Activated gamma-delta T cell treated with Interleukin-2 at 50 U/mL for 16 hours (primary cell): ENCODE data around the gene GBX1.

Source experiments
- DNase-seq: peaks from one replicate; pipeline ENCODE4 v3.0.0-alpha.2; 2020

Gene GBX1

DNA sequence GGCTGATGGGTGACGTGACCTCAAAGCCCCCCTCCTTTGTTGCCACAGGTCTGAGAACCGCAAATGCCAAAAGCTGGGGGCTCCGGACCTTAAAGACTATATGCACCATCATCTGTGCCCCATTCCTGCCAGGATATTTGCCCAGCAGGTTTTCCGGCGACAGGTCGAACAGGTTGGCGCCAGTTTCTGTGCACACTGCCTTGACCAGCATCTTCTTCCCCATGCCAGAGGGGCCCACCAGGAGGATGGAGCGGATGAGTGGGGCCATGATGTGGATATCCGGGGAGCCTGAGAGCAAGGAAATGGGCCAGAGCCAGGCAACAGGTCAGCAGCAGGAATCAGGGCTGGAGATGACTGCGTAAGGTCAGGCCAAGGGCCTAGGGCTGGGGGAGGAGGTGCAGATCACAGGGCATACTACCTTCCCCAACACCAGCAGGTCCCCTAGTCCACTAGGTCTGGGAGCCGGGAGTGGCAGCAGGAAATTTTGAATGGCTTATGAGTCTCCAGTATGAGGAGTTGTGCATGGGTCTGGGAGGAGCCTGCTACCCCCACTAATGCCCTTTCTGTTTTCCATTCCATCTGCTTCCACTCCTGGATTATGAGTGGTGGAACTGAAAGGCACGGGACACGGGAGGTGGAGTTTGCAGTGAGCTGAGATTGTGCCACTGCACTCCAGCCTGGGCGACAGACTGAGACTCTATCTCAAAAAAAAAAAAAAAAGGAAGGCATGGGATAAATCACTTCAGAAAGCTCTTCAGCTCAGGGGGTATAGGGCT, 25.9 kb upstream of the GBX1 start:
- DNase-seq = no peak

DNA sequence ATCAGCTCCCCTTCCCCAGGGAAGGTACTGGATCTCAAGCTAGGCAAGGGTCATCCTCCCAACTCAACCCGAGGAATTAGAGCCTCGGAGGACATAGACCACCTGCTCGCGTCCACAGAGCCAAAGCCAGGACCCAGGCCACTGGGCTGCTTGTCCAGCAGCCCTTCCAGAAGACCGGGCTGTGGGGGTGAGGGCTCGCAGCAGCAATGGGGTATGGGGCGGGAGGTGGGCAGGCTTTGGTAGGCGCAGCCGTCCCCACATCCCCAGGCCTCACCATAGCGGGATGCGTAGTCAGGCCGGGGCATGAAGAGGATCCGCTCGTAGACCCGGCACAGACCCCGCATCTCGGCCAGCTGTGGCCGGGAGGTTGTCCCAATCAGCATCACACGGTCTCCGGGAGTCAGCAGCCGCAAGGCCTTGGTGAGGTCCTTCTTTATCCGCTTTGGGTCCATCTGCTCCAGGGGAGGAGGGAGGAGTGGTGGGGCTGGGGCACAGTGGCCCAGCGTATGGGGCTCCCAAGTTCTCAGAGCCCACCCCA, 24.6 kb upstream of the GBX1 start:
- no peak for DNase-seq

DNA sequence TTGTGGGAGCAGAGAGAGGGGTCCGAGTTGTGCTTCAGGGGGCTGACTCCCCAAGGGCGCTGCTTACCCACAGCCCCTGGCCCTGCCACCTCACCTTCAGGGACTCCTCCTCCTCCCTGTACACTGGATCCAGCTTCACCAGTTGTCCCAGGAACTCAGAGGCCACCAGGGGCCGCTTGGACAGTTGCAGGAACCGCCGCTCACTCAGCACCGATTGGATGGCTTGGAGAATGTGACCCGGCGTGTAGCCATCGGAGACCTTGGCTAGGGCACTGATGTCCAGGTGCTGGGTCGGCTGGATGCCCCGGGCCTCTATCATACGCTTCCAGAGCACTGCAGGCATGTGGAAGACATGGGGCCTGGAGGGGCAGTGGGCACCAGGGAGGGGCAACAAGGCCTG, 24.1 kb upstream of the GBX1 start:
- DNase-seq = no peak

DNA sequence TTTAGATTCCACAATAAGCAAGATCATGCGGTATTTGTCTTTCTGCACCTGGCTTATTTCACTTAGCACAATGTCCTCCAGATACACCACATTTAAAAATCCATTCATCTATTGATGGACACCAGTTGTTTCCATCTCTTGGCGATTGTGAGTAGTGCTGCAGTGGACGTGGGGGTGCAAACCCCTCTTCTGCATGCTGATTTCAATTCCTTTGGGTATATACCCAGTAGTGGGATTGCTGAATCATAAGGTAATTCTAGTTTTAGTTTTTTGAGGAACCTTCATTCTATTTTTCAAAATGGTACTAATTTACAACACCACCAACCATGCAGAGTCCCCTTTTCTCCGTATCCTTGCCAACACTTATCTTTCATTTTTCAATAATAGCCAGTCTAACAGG, 21.5 kb upstream of the GBX1 start:
- DNase-seq = no peak

DNA sequence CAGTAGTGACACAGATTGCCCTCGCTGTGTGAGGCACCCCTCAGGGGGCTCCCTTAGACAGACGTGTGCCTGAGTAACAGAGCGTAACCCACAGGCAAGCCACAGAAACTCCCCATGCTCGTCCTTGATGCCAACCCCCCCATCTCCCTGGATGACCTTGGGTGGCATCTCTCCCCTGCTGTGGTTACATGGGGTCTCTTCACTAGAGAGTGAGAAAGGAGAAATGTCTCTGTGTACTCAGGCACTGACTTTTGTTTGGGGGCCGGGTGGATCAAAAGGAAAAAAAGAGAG, 20.7 kb upstream of the GBX1 start:
- DNase-seq = no peak

DNA sequence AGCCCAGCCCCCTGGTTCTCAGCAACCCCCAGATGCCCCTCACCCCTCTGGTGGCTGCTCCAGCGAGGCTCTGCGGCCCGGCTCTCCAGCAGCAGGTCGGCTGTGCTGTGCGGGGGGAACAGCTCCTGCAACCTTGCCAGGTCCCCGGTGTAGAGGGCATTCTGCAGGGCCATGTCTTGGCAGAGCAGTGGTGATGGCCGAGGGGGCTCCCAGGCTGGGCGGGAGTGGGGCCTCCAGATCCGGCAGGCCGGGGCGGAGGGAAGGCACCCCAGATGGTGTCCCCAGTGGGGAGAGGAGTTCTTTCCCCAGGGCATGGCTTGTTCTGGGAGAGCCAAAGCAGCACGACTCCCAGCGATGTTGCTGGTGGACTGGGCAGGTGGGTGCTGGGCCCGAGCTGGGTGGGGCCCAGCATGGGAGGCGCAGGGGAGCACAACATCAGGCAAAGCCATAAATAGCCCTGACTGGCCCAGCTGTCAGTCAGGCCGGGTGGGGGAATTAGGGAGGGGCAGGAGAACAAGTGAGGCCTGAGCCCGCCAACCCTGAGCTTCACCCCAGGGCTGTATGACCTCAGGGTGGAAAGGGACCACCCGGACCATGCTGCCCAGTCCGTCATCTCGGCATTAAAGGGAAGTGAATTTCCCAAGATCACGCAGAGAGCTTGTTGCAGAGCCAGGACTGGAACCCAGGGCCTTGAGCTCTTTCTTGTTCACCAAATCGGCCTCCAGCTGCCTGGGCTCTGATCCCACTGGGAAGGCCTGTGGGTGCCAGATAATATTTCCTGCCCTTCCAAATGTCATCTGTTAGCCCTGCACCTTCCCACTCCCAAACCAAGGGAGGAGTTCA, 20.1 kb upstream of the GBX1 start:
- no peak for DNase-seq

DNA sequence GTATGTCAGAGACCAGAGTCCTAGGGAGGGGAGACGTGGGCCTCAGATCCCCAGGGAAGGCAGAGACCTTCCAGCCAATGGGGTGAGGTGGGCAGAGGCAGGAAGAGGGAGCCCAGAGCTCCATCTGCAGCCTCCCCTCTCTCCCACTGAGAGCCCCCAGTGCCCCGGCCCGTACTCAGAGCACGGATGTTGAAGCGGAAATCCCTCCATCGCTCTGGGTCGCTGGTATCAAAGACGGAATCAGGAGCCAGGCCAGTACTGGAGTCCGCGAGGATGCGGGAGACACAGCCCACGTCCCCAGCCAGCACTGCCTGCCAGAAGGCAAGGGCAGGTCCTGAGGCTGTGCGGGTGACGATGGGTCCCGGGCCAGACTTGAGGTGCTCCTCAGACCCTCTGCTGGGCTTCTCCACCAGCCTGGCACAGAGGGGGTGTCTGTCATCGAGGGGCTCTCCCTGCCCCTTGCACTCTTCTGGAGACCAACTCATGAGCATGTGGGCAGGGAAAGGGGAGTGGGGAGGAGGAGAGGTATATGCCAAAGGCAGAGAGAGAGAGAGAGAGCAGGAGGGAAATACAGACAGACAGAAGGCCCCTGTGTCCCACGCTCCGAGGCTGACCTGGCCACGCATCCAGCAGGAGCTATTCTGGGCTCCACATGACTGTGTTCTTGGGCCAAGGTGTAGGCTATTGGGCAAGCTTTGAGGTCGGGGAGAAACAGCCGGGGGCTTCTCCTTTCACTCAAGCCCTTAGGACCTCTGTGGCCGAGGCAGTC, 19.3 kb upstream of the GBX1 start, which contains the start of gene ASB10:
Gene ASB10 (minus strand): TSS at position 611 of the 769 bp plus-strand sequence. CDS start 120 bp downstream, at position 491.
- no peak for DNase-seq

DNA sequence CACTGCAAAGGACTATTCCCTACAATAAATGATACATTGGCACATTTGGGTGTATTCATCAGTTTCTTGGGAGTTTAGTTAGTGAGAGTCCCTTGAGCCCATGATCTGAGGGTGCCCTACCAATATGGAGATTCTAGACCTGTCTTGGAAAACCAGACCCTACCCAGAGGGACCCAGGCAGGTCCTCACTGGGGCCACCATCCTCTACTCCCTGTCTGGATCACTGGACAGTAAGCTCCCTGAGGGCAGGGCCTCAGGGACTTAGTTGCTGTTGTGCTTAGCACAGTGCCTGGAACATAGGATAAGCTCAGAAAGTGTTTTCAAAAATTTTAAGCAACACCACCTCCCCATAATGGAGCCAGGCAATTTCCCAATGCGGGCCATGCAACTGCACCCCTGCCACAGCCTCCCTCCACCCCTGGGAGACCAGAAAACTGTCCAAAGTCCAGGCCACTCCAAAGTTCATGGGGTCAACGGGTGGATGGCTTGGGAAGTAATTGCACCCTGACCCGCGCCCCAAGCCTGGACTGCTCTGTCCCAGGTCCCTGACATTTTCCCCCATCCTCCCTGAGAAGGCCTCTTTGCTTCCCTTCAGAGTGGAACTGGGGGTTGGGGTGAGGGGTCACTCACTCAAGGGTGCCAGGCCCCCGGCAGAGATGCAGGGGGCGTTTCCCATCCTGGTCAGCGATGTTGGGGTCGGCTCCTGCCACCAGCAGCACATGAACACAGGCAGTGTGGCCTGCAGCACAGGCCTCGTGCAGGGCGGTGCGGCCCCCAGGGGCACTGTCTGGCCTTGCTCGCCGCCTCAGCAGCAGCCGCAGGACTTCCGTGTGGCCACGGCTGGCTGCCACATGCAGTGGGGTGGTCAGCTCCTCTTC, 18.5 kb upstream of the GBX1 start:
- DNase-seq = no peak

DNA sequence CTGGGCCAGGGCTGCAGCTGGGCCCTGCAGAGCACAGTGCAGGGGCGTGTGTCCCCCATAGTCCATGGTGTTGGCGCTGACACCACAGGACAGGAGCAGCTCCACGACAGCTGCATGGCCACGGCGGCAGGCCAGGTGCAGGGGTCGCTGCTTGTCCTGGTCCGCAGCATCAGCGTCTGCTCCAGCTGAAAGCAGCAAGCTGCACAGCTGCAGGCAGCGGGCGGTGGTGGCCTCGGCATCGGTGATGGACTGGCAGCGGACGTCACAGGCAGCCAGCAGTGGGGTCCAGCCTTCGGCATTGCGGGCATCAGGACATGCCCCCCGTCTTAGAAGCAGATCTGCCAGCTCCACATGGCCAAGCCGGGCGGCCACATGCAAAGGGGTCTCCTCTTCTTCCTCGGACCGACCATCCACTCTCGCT, 13.5 kb upstream of the GBX1 start:
- no peak for DNase-seq

DNA sequence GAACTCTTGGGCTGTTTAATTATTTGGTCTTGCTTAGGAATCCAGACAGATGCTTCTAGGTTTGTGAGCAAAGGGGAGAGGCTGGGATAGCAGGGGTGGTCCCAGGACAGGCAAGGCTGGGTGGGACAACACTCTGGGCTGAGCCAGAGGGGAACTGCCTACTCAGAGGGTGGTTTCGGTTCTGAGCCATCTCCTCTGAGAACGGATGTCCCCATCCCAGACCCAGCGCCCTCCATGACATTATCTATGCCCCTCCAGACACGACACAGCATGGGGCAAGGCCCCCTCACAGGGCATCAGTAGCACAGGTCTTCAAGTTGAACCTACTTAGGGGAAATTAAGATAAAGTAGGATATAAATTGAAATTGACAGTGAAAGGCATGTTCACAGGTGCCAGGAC, 12.5 kb upstream of the GBX1 start:
- no peak for DNase-seq

DNA sequence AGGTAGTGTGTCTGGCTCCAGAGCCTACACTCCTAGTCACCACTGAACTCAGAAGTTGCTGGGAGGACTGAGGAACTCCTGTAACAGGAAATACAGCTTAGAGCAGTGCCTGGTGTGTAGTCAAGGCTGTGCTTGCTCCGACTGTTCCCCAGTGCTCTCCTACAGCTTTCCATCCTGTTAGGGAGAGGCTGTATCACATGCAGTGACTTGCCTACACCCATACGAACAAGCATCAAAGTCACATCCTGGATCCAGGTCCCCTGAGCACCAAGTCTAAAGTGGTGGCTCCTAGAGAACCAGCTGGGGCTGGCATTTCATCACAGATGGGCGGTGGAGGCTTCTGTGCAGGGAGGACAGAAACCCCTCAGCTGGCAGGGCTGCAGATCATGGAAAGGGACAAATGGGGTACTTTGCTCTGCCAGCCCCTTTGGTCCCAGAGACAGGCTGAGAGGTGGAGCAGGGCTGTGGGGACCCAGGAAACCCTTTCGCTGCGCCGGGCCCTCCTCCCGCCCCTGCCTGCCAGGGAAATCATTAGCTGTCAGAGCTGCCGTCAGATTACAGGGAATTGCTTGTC, 11.9 kb upstream of the GBX1 start:
- no peak for DNase-seq

DNA sequence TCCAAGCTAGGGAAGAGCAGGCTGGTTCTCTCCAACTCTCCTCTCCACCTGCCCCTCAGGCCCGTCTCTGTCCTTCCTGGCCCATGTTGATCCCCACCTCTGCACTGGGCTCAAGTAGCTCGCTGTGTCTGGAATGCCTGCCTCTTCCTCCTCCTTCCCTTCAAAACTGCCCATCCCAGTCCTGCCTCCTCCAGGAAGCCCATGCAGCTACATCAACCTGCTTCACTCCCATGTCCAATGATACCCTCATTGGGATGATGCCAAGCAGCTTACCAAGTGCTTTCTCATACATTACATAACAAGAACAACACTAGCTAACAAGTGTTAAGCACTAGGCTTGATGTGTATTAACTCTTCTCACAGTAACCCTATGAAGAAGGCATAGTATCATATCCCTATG, 11.3 kb upstream of the GBX1 start:
- no peak for DNase-seq

DNA sequence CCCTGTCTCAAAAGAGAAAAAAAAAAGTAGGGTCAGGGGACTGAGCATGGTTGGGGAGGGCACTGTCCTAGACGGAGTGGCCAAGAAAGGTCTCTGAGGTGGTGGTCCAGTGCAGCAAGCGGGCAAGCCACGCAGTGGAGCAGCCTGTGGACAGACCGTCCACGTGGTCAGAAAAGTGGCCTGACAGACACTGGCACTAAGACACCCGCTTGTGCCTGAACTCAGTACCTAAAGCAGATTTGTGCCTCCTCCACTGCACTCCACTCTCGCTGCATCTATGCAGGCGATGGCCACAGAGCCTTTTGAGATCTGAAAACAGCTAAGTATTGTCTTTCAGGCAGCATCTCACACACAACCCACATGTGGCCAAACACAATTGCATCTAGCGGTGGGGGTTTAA, 10.7 kb upstream of the GBX1 start:
- no peak for DNase-seq

DNA sequence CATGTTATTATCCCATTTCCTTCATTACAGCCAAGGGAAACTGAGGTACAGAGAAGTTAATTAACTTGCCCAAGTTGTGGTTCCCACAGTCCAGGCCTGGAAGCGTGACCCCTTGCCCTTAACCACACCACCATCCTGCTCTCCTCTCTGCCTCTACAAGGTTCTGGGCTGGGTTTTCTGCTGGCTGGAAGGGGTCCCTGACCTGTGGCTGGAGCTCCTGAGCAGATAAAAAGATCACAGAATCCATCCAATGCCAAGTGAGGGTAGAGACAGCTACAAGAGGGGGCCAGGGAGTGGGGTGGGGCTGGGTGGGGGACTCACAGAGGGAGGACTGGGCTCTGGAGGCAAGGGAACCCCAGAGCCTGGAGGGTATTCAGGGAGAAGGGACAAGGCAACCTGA, 9.8 kb upstream of the GBX1 start:
- no peak for DNase-seq

DNA sequence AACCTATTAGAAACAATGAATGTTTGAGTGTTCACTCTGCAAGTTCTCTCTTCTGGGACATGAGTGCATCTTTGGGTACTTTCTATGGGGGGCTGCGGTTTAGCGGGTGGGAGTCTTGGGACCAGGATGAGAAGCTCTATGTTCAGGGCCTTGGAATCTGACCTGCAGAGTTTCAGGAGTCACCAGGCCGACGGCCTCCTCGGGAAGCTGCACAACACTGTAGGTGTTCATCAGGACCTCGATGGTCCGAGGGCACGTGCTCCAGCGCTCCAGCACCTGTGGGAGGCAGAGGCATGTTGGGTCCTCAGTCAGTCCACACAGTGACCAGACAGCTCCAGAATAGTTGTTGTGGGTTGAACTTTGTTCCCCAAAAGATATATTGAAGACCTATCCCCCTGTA, 8.9 kb upstream of the GBX1 start:
- DNase-seq = no peak

DNA sequence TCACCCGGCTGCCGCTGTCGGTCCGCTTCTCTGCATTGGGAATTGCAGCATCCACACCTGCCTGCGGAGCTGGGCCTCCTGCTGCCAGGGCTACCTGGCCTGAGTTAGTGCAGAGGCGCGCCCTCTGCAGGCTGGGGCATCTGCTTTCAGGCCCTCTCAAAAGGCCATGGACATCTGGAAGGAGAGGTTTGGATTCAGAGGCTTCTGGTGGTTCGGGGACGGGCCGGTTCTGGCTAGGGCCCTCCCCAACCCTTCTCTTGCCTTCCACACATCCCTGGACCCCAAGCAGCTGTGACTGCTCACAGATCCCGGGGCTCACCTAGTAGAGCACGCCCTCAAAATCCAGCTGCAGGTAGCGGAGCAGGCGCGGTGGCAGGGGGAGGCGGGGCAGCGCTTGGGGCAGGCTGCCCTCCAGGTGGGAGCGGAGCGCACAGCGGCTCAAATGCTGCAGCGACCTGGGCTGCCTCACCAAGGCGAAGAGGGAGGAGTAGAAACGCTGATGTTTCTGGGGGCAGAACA, 8.4 kb upstream of the GBX1 start:
- no peak for DNase-seq

DNA sequence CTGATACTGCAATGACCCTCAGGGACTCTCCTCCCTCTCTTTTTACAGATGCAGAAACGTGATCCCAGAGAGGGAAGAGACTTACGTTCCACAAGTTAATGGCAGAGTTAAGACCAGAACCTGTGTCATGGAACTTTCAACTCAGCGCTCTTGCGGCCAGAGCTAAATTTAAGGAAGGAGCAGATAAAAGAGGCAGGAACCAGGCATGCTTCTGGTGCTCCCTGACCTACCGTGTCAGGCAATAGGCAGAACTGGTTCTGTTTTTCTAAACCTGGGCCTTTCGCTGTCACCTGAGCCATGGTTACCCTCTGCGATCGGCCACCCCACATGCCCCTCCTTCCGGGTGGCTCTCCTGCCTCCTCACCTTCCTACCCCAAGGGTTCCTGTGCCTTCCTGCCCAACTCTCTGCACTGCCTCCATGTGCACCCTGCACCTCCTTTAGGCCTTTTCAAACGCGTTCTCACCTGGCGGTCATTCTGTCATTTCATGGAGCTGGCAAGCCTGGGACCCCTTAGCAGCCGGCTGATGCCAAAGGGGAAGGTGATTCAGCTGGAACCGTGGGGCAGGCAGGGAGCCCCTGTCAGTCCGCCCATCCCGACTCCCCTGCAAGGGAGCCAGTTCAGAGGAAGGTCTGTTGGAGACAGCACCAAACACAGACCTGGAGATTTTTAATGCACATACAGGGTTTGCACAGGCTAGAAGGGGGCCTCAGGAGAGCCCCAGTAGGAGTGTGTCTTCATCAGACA, 7.7 kb upstream of the GBX1 start:
- no peak for DNase-seq

DNA sequence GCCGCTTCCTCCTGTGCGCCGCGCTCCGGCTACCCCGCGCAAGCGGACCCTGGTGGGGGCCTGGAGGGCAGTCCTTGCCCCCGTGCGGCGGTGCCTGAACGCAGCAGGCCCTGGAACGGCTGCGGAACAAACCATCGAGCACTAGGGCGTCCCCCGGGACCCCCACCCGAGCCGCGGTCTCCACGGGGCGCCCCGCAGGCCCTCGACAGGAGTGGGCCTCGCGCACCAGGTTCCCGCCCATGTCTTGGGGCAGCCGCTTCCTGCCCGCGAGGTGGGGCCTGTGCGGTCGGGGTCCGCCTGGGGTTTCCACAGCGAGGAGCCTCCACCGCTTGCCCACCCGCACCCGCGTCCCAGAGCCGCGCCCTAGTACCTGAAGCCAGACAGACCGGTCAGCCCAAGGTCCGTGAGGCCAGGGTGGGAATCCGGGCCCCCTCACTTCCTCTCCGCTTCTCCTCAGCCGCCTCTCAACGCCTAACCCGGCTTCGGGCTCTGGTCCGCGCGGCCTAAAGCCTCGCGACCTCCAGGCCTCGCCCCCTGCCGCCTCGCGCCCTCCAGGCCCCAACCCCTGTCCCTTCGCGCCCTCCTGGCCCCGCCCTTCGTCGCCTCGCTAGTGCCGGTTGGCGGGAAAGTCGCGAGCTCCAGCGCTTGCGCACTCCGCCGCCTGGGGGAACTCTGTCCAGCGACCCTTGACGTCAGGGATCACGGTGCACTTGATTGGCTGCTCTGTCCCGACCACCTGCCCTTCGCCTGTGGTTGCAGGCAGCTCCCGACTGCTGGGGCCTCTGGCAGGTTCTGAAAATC, 7.0 kb upstream of the GBX1 start:
- no peak for DNase-seq

DNA sequence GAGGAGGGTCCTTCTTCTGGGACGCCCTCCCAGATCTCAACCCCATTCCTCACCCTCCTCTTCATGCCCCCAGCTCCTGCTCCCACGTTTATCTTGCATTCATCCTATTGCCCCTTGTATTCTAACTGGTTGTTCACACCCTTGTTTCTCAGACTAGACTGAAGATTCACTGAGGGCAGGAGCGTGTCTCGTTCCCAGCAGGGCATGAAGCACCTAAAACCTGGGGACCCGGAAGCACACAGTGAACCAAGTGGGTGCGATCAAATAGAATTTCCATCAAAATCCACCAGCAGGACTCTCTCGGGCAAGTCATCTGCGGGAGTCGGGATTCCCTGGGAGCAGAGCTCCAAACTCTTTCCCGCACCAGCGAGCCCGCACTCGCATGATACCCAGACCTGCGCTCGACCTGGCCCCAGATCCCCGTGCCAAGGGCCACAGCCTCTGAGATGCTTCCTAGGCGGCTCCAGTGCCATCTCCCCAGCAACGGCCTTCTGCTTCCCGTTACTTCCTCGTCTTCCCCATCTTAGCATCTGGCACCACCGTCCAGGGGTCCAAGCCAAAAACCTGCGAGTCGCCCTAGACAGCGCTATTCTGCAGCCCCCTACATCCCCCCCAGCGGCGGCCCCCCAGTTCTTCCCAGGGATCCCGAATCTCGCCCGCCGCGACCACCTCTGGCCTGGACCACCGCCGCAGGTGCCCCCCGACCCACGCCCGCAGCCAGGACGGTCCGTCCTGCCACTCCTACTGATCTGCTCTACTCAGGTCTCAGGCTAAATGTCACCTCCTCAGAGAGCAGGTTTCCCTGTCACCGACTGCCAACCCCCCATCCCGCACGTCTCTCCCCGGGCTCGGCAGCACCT, 6.1 kb upstream of the GBX1 start:
- no peak for DNase-seq
